Chondrocyte (in vitro differentiated cells): ENCODE measurements around the gene ADIG. TPM values are rescaled to one million over a fixed set of nuclear protein-coding genes. Genes with fewer than 3 reads are reported as not detected.

ENCODE experiments used
- DNase-seq: peaks from one replicate; pipeline ENCODE4 v3.0.0; 2021; ENCODE audit warnings: mixed read lengths, low spot score
- H3K27ac Mint-ChIP-seq: one replicate; pipeline ENCODE4 v1.8.0; 2021; ENCODE audit warnings: mild to moderate bottlenecking, moderate library complexity, mixed read lengths; ENCODE audit not compliant: unreplicated experiment
- H3K27me3 Mint-ChIP-seq: 2 replicates; pipeline ENCODE4 v1.8.0; 2021; ENCODE audit warnings: low read depth, mixed read lengths
- H3K36me3 Mint-ChIP-seq: 2 replicates; pipeline ENCODE4 v1.8.0; 2021; ENCODE audit warnings: low read depth, mixed read lengths
- H3K4me1 Mint-ChIP-seq: 2 replicates; pipeline ENCODE4 v1.8.0; 2021; ENCODE audit warnings: low read depth, mild to moderate bottlenecking, mixed read lengths
- H3K4me3 Mint-ChIP-seq: one replicate; pipeline ENCODE4 v1.8.0; 2021; ENCODE audit warnings: mild to moderate bottlenecking, moderate library complexity, mixed read lengths; ENCODE audit not compliant: unreplicated experiment
- H3K9me3 Mint-ChIP-seq: 2 replicates; pipeline ENCODE4 v1.8.0; 2021; ENCODE audit warnings: low read depth, mixed read lengths
- total RNA-seq: library from RNA; stranded (reverse); gene quantifications from 3 replicates; pipeline ENCODE4 v1.2.1, GENCODE V29; 2021
- TF ChIP-seq, protein P1 (sequence below): fragments of 200-600 bp; sonication (generic); IDR thresholded peaks from 2 replicates; pipeline ENCODE4 v1.5.0; 2021; ENCODE audit warnings: antibody characterized with exemption, mild to moderate bottlenecking, moderate library complexity

The ADIG gene
- total RNA-seq, 1 donor from 2014 or later: not detected

DNA sequence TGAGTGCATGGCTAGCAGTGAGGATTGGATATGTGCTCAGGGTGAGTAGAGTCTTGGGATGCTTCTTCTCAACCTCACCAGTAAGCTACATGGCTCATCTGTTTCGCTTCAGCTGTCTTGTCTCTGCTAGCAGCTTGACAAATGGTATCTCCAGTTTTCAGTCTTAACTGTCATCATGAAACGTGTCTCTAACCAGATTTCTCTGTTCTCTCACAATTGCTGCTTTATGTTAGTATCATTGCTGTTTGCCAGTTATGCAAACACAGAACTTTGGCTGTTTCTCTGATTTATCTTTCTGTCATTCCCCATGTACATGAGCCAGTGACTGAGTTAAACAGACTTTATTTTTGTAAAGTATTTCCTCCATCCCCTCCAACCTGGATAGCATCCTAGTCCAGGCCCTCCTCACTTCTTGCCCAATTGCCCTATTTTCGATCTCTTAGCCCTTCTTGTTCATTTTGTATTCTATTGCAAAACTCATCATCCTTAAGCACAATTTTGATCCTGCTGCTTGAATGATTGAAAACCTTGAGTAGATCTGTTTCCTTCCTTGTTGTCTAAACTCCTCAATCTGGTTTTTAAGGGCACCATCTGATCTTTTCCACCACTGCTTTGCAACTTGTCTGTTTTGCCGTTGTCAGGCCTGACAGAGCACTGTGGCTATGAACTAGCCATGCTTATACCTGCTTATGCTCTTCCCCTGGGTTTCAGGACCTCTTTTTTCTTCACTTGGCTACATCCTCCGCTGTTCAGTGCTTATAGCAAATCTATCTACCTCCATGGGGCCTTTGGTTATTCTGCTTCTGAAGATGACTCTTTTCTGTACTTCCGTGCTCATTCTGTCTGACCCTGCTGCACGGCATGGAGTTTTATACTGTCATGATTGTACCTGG lies 37.7 kb upstream of the ADIG start:
- H3K4me3 Mint-ChIP-seq: no peak overlapping the region
- DNase-seq: no peak
- TF ChIP-seq, protein P1, sequence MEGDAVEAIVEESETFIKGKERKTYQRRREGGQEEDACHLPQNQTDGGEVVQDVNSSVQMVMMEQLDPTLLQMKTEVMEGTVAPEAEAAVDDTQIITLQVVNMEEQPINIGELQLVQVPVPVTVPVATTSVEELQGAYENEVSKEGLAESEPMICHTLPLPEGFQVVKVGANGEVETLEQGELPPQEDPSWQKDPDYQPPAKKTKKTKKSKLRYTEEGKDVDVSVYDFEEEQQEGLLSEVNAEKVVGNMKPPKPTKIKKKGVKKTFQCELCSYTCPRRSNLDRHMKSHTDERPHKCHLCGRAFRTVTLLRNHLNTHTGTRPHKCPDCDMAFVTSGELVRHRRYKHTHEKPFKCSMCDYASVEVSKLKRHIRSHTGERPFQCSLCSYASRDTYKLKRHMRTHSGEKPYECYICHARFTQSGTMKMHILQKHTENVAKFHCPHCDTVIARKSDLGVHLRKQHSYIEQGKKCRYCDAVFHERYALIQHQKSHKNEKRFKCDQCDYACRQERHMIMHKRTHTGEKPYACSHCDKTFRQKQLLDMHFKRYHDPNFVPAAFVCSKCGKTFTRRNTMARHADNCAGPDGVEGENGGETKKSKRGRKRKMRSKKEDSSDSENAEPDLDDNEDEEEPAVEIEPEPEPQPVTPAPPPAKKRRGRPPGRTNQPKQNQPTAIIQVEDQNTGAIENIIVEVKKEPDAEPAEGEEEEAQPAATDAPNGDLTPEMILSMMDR: no peak
- H3K27ac Mint-ChIP-seq: no peak overlapping the region
- H3K27me3 Mint-ChIP-seq: no peaks in the 10 kb centered on the region
- no peaks in the 10 kb centered on the region for H3K4me1 Mint-ChIP-seq
- H3K36me3 Mint-ChIP-seq: peaks cover 51% of the 10 kb centered on the region
- H3K9me3 Mint-ChIP-seq: no peaks in the 10 kb centered on the region

DNA sequence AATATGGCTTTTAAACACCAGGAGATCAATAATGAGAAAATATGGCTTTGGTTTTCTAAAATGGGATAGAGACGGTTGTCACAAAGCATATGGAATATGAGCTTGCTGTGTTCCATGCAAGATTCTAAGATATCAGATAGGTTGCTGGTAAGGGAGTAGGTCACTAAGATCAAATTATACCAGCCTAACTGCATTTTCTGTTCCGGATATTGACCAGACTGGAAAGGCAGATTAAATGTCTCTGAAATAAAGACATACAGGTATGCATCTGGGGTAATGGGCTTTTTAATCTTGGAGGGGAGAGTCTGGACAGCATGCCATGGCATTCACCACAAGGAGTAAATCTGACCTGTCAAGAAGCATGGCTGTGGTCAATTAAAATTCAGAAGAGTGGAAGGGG lies 35.2 kb upstream of the ADIG start:
- H3K27me3 Mint-ChIP-seq: no peaks in the 10 kb centered on the region
- DNase-seq: no peak
- H3K36me3 Mint-ChIP-seq: peaks cover 50% of the 10 kb centered on the region
- H3K4me3 Mint-ChIP-seq: no peak overlapping the region
- H3K27ac Mint-ChIP-seq: no peak overlapping the region
- H3K4me1 Mint-ChIP-seq: no peaks in the 10 kb centered on the region
- no peaks in the 10 kb centered on the region for H3K9me3 Mint-ChIP-seq
- TF ChIP-seq, protein P1: no peak

DNA sequence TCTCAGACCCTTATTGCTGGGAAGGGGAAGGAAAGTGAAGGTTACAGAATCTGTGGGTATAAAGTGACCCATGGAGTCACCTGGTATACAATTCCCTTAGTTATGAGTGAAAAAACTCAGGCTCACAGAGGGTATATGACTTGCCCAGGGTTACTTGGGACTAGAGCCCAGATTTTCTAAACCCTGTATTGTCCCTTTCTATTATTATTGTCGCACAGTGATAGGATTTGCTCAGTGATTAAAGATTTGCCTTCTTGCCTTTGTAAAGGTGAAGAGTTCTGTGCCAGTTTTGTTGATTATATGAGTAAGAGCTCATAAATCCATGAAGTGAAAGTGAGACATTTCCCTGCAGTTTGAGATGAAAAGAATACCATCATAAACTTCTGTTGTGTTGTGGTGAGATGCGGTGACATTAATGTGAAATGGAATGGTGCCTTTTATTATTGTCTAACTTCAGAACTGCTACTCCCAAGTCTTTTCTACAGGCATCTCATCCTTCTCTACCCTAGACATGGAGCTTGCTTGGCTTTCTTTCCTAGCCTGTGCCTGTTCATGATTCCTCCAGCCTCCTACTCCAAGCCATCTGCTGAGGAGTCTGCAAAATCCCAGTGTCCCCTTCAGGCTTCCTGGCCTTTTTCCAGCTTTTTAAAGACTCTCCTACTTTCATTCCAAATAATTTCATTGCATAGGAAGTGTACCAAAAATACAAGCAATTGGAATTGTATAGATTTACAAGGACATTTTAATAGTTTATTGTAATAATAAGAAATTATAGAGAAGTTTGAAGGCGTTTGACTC lies 33.5 kb upstream of the ADIG start:
- Mint-ChIP-seq H3K9me3 (no peaks in the 10 kb centered on the region), H3K4me3 (no peak overlapping the region), H3K36me3 (peaks cover 38% of the 10 kb centered on the region), H3K27me3 (no peaks in the 10 kb centered on the region), H3K4me1 (no peaks in the 10 kb centered on the region), H3K27ac (peak overlapping the region; percentile 3)
- no peak for DNase-seq
- TF ChIP-seq, protein P1: no peak

DNA sequence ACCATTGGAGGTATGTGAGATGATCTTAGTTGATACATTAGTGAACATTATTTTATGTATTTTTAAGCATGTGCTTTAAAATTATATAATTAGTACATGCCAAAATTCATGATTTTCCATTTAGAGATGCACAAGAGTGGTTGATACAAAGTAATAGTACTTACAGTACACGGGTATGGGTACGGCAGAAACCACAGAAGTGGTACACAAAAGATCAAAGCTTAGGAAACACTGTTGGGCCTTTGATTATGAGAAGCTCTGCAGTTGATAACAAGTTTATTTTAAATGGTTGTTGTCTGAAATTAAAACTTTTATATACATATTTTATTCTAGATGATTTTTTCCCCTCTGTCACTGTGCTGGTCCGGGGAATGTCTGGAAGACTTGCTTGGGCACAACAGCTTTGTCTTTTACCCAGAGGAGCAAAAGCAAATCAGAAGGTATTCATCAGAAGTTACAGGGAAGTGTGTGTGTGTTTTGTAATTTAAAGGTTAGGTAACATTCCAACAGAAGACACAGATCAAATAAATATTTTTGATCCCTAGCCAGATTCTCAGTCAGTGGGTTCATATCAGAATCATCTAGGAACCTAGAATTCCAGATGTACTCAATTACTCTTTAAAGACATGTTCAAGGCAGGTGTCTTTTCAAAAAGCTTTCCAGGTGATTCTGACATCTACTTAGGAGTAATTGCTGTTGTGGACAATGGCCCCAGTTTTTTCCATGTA lies 32.5 kb upstream of the ADIG start:
- H3K27ac Mint-ChIP-seq: no peak overlapping the region
- no peaks in the 10 kb centered on the region for H3K9me3 Mint-ChIP-seq
- no peak overlapping the region for H3K4me3 Mint-ChIP-seq
- TF ChIP-seq, protein P1: no peak
- no peaks in the 10 kb centered on the region for H3K4me1 Mint-ChIP-seq
- no peaks in the 10 kb centered on the region for H3K27me3 Mint-ChIP-seq
- peaks cover 33% of the 10 kb centered on the region for H3K36me3 Mint-ChIP-seq
- DNase-seq: no peak

DNA sequence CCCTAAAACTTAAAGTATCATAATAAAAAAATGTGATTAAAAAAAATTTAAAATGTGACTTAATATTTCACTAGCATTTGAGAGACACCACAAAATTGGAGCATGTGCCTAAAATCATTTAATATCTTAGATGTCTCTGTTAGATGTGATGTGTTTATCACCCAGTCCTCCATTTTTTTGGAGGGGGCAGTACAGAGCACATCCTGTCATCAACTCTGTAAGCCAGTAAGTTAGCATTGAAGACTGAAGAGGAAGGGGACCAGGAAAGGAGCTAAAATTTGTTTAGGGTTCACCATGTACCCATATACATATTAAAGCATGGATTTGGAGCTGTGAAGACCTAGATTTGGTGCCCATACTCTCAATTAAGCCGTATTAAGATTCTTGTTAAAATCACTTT lies 30.7 kb upstream of the ADIG start:
- Mint-ChIP-seq H3K36me3 (peaks cover 45% of the 10 kb centered on the region), H3K4me1 (no peaks in the 10 kb centered on the region), H3K9me3 (no peaks in the 10 kb centered on the region), H3K27me3 (no peaks in the 10 kb centered on the region), H3K4me3 (no peak overlapping the region), H3K27ac (no peak overlapping the region)
- DNase-seq: no peak
- TF ChIP-seq, protein P1: peak; percentile 36
